ENCODE measurements around the gene DPY19L3. TPM values are rescaled to one million over a fixed set of nuclear protein-coding genes. Genes with fewer than 3 reads are reported as not detected.

DPY19L3 gene
- total RNA-seq, 1 experiment from 2014 or later, result 27.8 TPM

- Histone ChIP-seq H3K27ac (ENCODE audit: low read length) (no peak overlapping the region), H3K27me3 (ENCODE audit: control insufficient read depth, insufficient read depth, low read length) (0 out of 2 replicates have a peak, but pooled peaks cover 2% of the 10 kb centered on the region), H3K9me3 (ENCODE audit: control insufficient read depth, insufficient read depth, low read depth, low read length) (peaks cover 10% of the 10 kb centered on the region; the same call in 1 of the 2 replicates), H3K36me3 (ENCODE audit: control insufficient read depth, insufficient read depth, low read length) (no peaks in the 10 kb centered on the region), H3K4me1 (ENCODE audit: control insufficient read depth, insufficient read depth, low read length) (no peaks in the 10 kb centered on the region), H3K4me3 (ENCODE audit: low read depth in 2 of 2, low read length in 2 of 2) (no peak overlapping the region)
- in situ Hi-C loops (cut with HindIII; ENCODE audit: low pct_unique_long_range_greater_than_20kb, low sequenced_read_pairs) (no loop called here), intact Hi-C loops (cut with micrococcal nuclease; ENCODE audit: unreplicated experiment) (no loop called here)
- POLR2A ChIA-PET, result no interaction called here
- no TSS peak for BruUV-seq (replicated peaks)
- ATAC-seq (no peak), DNase-seq (ENCODE audit: low read depth, low spot score) (no peak)
- TF ChIP-seq TCF7L2 (IDR thresholded peaks at IDR 0.05; ENCODE audit: low read depth, low read length) (no peak), REST (IDR thresholded peaks at IDR 0.05; ENCODE audit: insufficient read depth in 1 of 2, low read depth in 2 of 2, low read length in 1 of 2) (no peak), SIN3A (IDR thresholded peaks at IDR 0.05; ENCODE audit: borderline replicate concordance, insufficient read depth, low read depth, low read length) (no peak), CTCF (IDR thresholded peaks at IDR 0.05) (no peak), POLR2AphosphoS5 (IDR thresholded peaks at IDR 0.05; ENCODE audit: low read depth, low read length) (no peak)
- CTCF ChIA-PET, result no interaction called here
These were observed 121.3 kb downstream of the DPY19L3 start for GRCh38 chr19:32526895-32527294.

GRCh38 chr19:32530773-32531172, 125.2 kb downstream of the DPY19L3 start:
- Histone ChIP-seq H3K27me3 (ENCODE audit: control insufficient read depth, insufficient read depth, low read length) (no peaks in the 10 kb centered on the region), H3K9me3 (ENCODE audit: control insufficient read depth, insufficient read depth, low read depth, low read length) (peaks cover 10% of the 10 kb centered on the region; the same call in 1 of the 2 replicates), H3K27ac (ENCODE audit: low read length) (no peak overlapping the region), H3K4me3 (ENCODE audit: low read depth in 2 of 2, low read length in 2 of 2) (no peak overlapping the region), H3K4me1 (ENCODE audit: control insufficient read depth, insufficient read depth, low read length) (no peaks in the 10 kb centered on the region), H3K36me3 (ENCODE audit: control insufficient read depth, insufficient read depth, low read length) (no peaks in the 10 kb centered on the region)
- ChIA-PET POLR2A (no interaction called here), CTCF (no interaction called here)
- no TSS peak for BruUV-seq (replicated peaks)
- in situ Hi-C loops (cut with HindIII; ENCODE audit: low pct_unique_long_range_greater_than_20kb, low sequenced_read_pairs), result no loop called here
- no peak for ATAC-seq
- intact Hi-C loops (cut with micrococcal nuclease; ENCODE audit: unreplicated experiment), result no loop called here
- TF ChIP-seq REST (IDR thresholded peaks at IDR 0.05; ENCODE audit: insufficient read depth in 1 of 2, low read depth in 2 of 2, low read length in 1 of 2) (no peak), SIN3A (IDR thresholded peaks at IDR 0.05; ENCODE audit: borderline replicate concordance, insufficient read depth, low read depth, low read length) (no peak), TCF7L2 (IDR thresholded peaks at IDR 0.05; ENCODE audit: low read depth, low read length) (no peak), POLR2AphosphoS5 (IDR thresholded peaks at IDR 0.05; ENCODE audit: low read depth, low read length) (no peak), CTCF (IDR thresholded peaks at IDR 0.05) (no peak)
- DNase-seq (ENCODE audit: low read depth, low spot score), result no peak
